ENCODE measurements around the gene CADPS2.

CADPS2 gene

GRCh38 chr7:122433765-122434164, 452.5 kb downstream of the CADPS2 start:
- Mint-ChIP-seq H3K36me3 (no peaks in the 10 kb centered on the region), H3K27me3 (no peaks in the 10 kb centered on the region), H3K4me3 (no peak overlapping the region), H3K27ac (no peak overlapping the region), H3K4me1 (no peaks in the 10 kb centered on the region), H3K9me3 (peaks cover 2% of the 10 kb centered on the region)
- CTCF ChIA-PET, result no interaction called here
- no peak for DNase-seq

- CTCF ChIA-PET, result no interaction called here
- H3K36me3 Mint-ChIP-seq, result no peaks in the 10 kb centered on the region
- no peaks in the 10 kb centered on the region for H3K27me3 Mint-ChIP-seq
- H3K4me1 Mint-ChIP-seq, result no peaks in the 10 kb centered on the region
- DNase-seq, result no peak
- H3K9me3 Mint-ChIP-seq, result peaks cover 2% of the 10 kb centered on the region
- no peak overlapping the region for H3K4me3 Mint-ChIP-seq
- H3K27ac Mint-ChIP-seq, result no peak overlapping the region
These were observed 455.6 kb downstream of the CADPS2 start for GRCh38 chr7:122430710-122431109.

- no peaks in the 10 kb centered on the region for H3K27me3 Mint-ChIP-seq
- H3K4me3 Mint-ChIP-seq, result no peak overlapping the region
- H3K27ac Mint-ChIP-seq, result no peak overlapping the region
- CTCF ChIA-PET, result no interaction called here
- DNase-seq, result no peak
- no peaks in the 10 kb centered on the region for H3K36me3 Mint-ChIP-seq
- no peaks in the 10 kb centered on the region for H3K4me1 Mint-ChIP-seq
- peaks cover 2% of the 10 kb centered on the region for H3K9me3 Mint-ChIP-seq
These were observed 456.3 kb downstream of the CADPS2 start for GRCh38 chr7:122429926-122430325.

GRCh38 chr7:122425731-122426130, 460.5 kb downstream of the CADPS2 start:
- Mint-ChIP-seq H3K36me3 (no peaks in the 10 kb centered on the region), H3K4me3 (no peak overlapping the region), H3K27me3 (no peaks in the 10 kb centered on the region), H3K9me3 (peaks cover 4% of the 10 kb centered on the region), H3K27ac (no peak overlapping the region), H3K4me1 (no peaks in the 10 kb centered on the region)
- DNase-seq, result no peak
- CTCF ChIA-PET, result no interaction called here

DNA sequence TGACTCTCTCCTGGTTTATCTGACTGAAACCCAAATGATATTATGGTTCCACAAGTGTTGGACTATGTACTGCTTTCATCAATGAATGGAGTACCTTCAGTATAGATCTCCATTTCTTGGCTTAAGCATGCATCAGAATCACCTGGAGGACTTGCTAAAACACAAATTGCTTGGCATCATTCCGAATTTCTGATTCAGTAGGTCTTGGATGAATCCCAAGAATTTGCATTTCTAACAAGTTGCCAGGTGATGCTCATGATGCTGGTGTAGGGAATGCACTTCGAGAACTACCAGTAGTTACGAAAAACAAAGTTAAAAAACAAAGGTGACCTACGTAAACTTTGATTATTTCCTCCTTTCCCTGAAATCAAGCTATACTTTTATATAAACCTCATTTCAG, 462.7 kb downstream of the CADPS2 start:
- CTCF ChIA-PET, result no interaction called here
- Mint-ChIP-seq H3K4me1 (no peaks in the 10 kb centered on the region), H3K27me3 (no peaks in the 10 kb centered on the region), H3K27ac (no peak overlapping the region), H3K4me3 (no peak overlapping the region), H3K36me3 (no peaks in the 10 kb centered on the region), H3K9me3 (peaks cover 4% of the 10 kb centered on the region)
- DNase-seq, result no peak

DNA sequence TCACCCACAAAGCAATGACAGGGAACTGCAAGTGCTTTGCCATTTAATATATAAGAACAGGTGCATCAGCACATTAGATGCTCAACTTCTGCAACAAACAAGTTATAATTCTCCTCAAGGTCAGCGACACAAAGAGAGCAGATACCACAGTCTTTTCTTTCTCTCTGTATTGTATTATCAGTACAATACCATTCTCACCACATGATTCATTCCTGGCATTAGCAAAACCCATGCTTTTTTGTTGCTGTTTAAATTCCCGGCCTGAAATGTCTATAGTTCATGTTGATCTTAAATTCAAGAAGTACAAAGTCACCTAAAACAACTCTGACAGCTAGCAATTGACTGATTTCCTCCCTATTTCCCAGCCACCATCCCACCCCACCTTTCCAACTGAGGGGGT, 469.9 kb downstream of the CADPS2 start:
- DNase-seq, result no peak
- CTCF ChIA-PET, result no interaction called here
- H3K9me3 Mint-ChIP-seq, result no peaks in the 10 kb centered on the region
- no peak overlapping the region for H3K4me3 Mint-ChIP-seq
- H3K27me3 Mint-ChIP-seq, result no peaks in the 10 kb centered on the region
- H3K36me3 Mint-ChIP-seq, result no peaks in the 10 kb centered on the region
- no peaks in the 10 kb centered on the region for H3K4me1 Mint-ChIP-seq
- no peak overlapping the region for H3K27ac Mint-ChIP-seq

DNA sequence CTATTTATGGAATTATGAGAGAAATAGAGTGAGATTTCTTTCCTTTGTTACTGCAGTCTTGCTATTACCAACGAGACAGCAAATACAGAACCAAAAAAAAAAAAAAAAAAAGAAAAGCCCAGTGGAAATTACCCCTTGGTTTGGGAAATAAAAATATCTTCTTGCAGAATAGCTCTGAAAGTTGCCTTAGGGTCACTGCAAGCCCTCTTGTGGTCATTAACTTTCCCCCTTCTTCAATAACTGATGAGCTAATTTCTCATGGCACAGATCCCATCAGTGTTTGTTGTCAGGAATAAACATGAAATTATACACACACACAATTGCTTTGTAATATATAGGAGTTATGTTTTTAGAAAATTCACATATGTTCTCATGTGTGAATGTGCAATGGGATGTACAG, 470.8 kb downstream of the CADPS2 start:
- H3K27me3 Mint-ChIP-seq, result no peaks in the 10 kb centered on the region
- no peak overlapping the region for H3K27ac Mint-ChIP-seq
- no peaks in the 10 kb centered on the region for H3K4me1 Mint-ChIP-seq
- CTCF ChIA-PET, result no interaction called here
- DNase-seq, result no peak
- H3K36me3 Mint-ChIP-seq, result no peaks in the 10 kb centered on the region
- H3K9me3 Mint-ChIP-seq, result peaks cover 3% of the 10 kb centered on the region
- H3K4me3 Mint-ChIP-seq, result no peak overlapping the region

- DNase-seq, result no peak
- no peaks in the 10 kb centered on the region for H3K4me1 Mint-ChIP-seq
- no peaks in the 10 kb centered on the region for H3K27me3 Mint-ChIP-seq
- CTCF ChIA-PET, result no interaction called here
- peaks cover 3% of the 10 kb centered on the region for H3K9me3 Mint-ChIP-seq
- H3K4me3 Mint-ChIP-seq, result no peak overlapping the region
- no peak overlapping the region for H3K27ac Mint-ChIP-seq
- H3K36me3 Mint-ChIP-seq, result no peaks in the 10 kb centered on the region
These were observed 472.9 kb downstream of the CADPS2 start for GRCh38 chr7:122413339-122413738.

DNA sequence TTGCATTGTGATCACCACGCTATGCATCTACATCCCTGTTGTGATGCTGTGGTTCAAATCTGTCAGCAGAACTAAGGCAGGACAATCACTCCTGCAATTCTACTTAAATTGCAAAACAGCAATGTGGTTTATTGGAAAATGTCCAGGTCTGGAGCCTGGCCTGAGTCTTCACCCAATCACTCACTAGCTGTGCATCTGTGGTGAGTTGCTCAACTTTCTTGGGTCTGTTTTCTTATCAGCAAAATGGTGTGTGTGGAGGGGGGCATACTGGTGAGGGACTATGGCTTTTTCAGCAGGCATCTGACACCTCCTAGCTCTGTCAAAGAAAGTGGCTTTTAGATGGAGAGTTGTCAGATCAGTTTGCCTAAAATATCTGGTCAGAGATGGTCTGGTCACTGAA, 473.4 kb downstream of the CADPS2 start:
- CTCF ChIA-PET, result no interaction called here
- peaks cover 3% of the 10 kb centered on the region for H3K9me3 Mint-ChIP-seq

GRCh38 chr7:122412441-122412840, 473.8 kb downstream of the CADPS2 start:
- no peaks in the 10 kb centered on the region for H3K36me3 Mint-ChIP-seq
- H3K4me1 Mint-ChIP-seq, result no peaks in the 10 kb centered on the region
- peaks cover 3% of the 10 kb centered on the region for H3K9me3 Mint-ChIP-seq
- H3K4me3 Mint-ChIP-seq, result no peak overlapping the region
- DNase-seq, result no peak
- H3K27ac Mint-ChIP-seq, result no peak overlapping the region
- CTCF ChIA-PET, result no interaction called here
- H3K27me3 Mint-ChIP-seq, result no peaks in the 10 kb centered on the region

More for the DNA sequence above, 473.4 kb downstream of the CADPS2 start:
- Mint-ChIP-seq H3K27ac (no peak overlapping the region), H3K4me3 (no peak overlapping the region), H3K4me1 (no peaks in the 10 kb centered on the region), H3K36me3 (no peaks in the 10 kb centered on the region), H3K27me3 (no peaks in the 10 kb centered on the region)
- no peak for DNase-seq

DNA sequence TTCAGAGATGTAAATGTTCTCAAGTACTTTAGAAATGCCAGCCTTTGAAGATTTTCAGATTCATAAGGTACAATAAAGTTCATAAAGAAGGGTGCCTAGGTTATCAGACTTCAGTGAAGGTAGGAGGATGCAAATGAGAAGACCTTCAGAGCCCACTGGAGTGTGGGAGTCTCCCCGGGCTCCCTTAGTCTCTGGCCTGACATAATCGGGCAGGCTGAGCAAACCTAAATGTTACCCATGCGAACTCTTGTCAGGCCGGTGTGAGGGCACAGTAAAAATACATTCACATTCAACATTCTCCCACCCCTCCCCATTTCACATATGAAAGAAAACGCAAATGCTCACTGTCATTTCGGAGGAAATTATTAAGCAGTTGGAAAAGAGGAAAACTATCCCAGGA, 479.1 kb downstream of the CADPS2 start:
- no peak overlapping the region for H3K4me3 Mint-ChIP-seq
- DNase-seq, result no peak
- no peaks in the 10 kb centered on the region for H3K36me3 Mint-ChIP-seq
- no peak overlapping the region for H3K27ac Mint-ChIP-seq
- no peaks in the 10 kb centered on the region for H3K4me1 Mint-ChIP-seq
- H3K27me3 Mint-ChIP-seq, result no peaks in the 10 kb centered on the region
- peaks cover 3% of the 10 kb centered on the region for H3K9me3 Mint-ChIP-seq
- CTCF ChIA-PET, result no interaction called here

DNA sequence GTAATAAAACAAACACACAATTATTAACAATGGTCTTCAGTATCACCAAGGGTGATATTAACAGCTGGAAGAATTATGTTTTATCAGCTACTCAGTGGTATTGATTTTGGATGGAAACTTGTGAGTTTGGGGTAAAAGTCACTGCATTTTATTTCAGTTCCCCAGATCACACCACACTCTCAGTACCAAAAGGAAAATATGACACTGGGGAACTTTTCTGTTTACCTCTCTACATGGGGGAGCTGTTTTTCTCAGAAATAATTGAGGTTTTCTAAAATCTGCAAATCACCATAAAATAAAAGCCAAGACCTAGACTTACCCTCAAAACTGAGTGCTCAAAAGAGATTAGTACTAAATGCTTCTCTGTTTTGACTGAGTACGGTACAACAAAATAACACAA, 483.1 kb downstream of the CADPS2 start:
- no peak overlapping the region for H3K4me3 Mint-ChIP-seq
- H3K27me3 Mint-ChIP-seq, result no peaks in the 10 kb centered on the region
- H3K36me3 Mint-ChIP-seq, result no peaks in the 10 kb centered on the region
- H3K4me1 Mint-ChIP-seq, result no peaks in the 10 kb centered on the region
- DNase-seq, result no peak
- CTCF ChIA-PET, result no interaction called here
- no peak overlapping the region for H3K27ac Mint-ChIP-seq
- H3K9me3 Mint-ChIP-seq, result peaks cover 1% of the 10 kb centered on the region

- Mint-ChIP-seq H3K4me3 (no peak overlapping the region), H3K9me3 (peaks cover 1% of the 10 kb centered on the region), H3K27ac (no peak overlapping the region), H3K27me3 (no peaks in the 10 kb centered on the region), H3K36me3 (no peaks in the 10 kb centered on the region), H3K4me1 (no peaks in the 10 kb centered on the region)
- no peak for DNase-seq
- CTCF ChIA-PET, result no interaction called here
These were observed 484.0 kb downstream of the CADPS2 start for GRCh38 chr7:122402235-122402634.

DNA sequence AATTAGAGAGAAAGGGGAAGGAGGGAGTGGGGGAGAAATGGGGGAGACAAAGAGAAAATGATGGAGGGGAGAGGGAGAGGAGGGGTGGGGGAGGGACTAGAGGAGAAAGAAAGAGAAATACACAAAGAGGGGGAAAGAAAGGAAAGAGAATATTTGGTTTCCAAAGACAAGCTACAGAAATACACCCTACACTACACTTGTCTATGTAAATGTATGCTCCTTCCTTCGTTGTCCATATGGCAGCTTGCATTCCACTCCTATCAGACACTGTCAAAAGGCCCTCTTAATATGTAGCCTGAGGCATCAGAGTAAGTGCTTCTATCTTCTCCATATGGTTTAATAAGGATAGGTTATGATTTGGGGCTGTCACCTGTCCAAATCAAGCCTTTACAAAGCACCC, 488.9 kb downstream of the CADPS2 start:
- no peak overlapping the region for H3K27ac Mint-ChIP-seq
- H3K4me1 Mint-ChIP-seq, result no peaks in the 10 kb centered on the region
- no peaks in the 10 kb centered on the region for H3K36me3 Mint-ChIP-seq
- no peaks in the 10 kb centered on the region for H3K27me3 Mint-ChIP-seq
- peaks cover 3% of the 10 kb centered on the region for H3K9me3 Mint-ChIP-seq
- no peak overlapping the region for H3K4me3 Mint-ChIP-seq
- no peak for DNase-seq
- CTCF ChIA-PET, result no interaction called here

- DNase-seq, result no peak
- H3K9me3 Mint-ChIP-seq, result peaks cover 1% of the 10 kb centered on the region
- H3K4me3 Mint-ChIP-seq, result no peak overlapping the region
- H3K27me3 Mint-ChIP-seq, result no peaks in the 10 kb centered on the region
- CTCF ChIA-PET, result no interaction called here
- H3K27ac Mint-ChIP-seq, result no peak overlapping the region
- H3K36me3 Mint-ChIP-seq, result no peaks in the 10 kb centered on the region
- H3K4me1 Mint-ChIP-seq, result no peaks in the 10 kb centered on the region
These were observed 491.7 kb downstream of the CADPS2 start for GRCh38 chr7:122394512-122394911.

DNA sequence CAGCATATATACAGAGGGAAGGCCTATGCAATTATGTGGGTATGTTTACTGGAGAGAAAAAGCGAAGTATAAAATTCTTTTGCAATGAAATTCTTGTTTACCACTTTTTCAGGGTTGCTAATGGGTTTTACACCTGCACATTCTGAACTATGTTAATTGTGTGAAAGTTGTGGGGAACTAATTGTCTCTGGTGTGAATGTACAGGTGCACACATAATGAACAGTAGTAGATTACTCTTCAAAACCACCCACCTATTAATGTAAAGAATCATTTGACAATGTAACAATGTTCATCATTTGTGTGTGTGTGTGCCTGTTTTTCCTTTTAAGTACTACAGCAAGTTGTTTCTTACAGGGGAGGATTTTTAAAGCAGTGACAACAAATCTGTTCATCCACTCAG, 501.7 kb downstream of the CADPS2 start:
- no peak overlapping the region for H3K4me3 Mint-ChIP-seq
- no peaks in the 10 kb centered on the region for H3K27me3 Mint-ChIP-seq
- H3K36me3 Mint-ChIP-seq, result no peaks in the 10 kb centered on the region
- H3K27ac Mint-ChIP-seq, result no peak overlapping the region
- no peak for DNase-seq
- no peaks in the 10 kb centered on the region for H3K4me1 Mint-ChIP-seq
- peaks cover 2% of the 10 kb centered on the region for H3K9me3 Mint-ChIP-seq
- CTCF ChIA-PET, result no interaction called here
